Adrenal gland (tissue), 5 donors: Measurements from ENCODE around the gene FOXG1.

ENCODE experiments used
- POLR2A ChIP-seq, 2 donors: fragments of 450-650 bp; IDR thresholded peaks; one replicate each; pipeline ENCODE4 v1.6.1; 2017; ENCODE audit warnings: antibody characterized with exemption in 2 of 2, mild to moderate bottlenecking in 2 of 2, moderate library complexity in 1 of 2
- TF ChIP-seq, protein P1 (sequence below), 6 experiments: fragments of 450-650 bp in 4 of 6; fragments of 200-600 bp in 2 of 6; sonication (generic) in 1 of 6; IDR thresholded peaks; 1 replicate in 5 of 6; 2 replicates in 1 of 6; pipeline versions ENCODE4 v1.5.1 to v1.8.0; 2016 to 2021; ENCODE audit warnings: antibody characterized with exemption in 6 of 6, mild to moderate bottlenecking in 2 of 6, moderate library complexity in 1 of 6
- donor health status: DM: no; HTN: no; CAD: no.

DNA sequence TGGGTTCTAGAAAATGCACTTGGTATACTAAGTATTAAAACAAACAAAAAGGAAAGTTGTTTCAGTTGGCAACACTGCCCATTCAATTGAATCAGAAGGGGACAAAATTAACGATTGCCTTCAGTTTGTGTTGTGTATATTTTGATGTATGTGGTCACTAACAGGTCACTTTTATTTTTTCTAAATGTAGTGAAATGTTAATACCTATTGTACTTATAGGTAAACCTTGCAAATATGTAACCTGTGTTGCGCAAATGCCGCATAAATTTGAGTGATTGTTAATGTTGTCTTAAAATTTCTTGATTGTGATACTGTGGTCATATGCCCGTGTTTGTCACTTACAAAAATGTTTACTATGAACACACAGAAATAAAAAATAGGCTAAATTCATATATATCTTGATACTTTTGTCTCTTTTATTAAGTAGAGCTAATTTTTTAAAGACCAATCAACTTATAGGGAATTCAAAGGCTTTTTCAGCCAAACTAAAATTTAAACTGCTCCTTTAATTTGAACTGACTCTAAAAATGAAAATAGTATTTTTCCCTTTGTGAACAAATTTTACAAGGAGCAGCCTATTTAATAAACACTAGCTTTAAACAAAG is 2.8 kb downstream of the FOXG1 start:
- TF ChIP-seq, protein P1, sequence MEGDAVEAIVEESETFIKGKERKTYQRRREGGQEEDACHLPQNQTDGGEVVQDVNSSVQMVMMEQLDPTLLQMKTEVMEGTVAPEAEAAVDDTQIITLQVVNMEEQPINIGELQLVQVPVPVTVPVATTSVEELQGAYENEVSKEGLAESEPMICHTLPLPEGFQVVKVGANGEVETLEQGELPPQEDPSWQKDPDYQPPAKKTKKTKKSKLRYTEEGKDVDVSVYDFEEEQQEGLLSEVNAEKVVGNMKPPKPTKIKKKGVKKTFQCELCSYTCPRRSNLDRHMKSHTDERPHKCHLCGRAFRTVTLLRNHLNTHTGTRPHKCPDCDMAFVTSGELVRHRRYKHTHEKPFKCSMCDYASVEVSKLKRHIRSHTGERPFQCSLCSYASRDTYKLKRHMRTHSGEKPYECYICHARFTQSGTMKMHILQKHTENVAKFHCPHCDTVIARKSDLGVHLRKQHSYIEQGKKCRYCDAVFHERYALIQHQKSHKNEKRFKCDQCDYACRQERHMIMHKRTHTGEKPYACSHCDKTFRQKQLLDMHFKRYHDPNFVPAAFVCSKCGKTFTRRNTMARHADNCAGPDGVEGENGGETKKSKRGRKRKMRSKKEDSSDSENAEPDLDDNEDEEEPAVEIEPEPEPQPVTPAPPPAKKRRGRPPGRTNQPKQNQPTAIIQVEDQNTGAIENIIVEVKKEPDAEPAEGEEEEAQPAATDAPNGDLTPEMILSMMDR (IDR thresholded peaks at IDR 0.05) = no peak
- TF ChIP-seq POLR2A (IDR thresholded peaks at IDR 0.05) = no peak
